ENCODE measurements around the gene TMEM139. TPM values are rescaled to one million over a fixed set of nuclear protein-coding genes. Genes with fewer than 3 reads are reported as not detected.

Gene TMEM139
- total RNA-seq, 3 donors from 2014 or later (not counting 1 experiment from before 2014, with no cell fraction given), result not detected

DNA sequence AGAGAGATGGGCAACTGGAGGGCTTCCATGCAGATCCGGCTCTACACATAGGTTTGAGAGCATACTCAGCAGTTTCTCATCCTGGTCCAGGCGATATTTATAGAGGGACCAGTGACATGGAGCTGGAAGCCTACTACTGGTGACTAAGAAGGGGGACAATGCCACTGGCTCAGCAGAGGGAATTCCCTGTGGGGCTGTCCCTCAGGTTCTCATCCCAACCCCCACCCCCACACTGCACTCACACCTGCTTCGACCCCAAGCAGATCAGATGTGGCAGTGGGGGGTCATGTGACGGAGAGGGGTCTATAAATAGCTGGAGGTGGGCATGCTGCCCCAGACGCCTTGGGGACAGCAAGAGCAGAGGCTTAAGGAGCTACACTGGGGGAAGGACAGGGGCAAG is 31.0 kb downstream of the TMEM139 start, which contains the start of gene CLCN1:
CLCN1 (plus strand) TSS at position 336 of the 400 bp plus-strand sequence. CDS start 102 bp downstream, outside the sequence.
- H3K9me3 ChIP-seq (ENCODE audit: control insufficient read depth, insufficient read depth, low read length), result no peaks in the 10 kb centered on the region
- TF ChIP-seq, protein P1, sequence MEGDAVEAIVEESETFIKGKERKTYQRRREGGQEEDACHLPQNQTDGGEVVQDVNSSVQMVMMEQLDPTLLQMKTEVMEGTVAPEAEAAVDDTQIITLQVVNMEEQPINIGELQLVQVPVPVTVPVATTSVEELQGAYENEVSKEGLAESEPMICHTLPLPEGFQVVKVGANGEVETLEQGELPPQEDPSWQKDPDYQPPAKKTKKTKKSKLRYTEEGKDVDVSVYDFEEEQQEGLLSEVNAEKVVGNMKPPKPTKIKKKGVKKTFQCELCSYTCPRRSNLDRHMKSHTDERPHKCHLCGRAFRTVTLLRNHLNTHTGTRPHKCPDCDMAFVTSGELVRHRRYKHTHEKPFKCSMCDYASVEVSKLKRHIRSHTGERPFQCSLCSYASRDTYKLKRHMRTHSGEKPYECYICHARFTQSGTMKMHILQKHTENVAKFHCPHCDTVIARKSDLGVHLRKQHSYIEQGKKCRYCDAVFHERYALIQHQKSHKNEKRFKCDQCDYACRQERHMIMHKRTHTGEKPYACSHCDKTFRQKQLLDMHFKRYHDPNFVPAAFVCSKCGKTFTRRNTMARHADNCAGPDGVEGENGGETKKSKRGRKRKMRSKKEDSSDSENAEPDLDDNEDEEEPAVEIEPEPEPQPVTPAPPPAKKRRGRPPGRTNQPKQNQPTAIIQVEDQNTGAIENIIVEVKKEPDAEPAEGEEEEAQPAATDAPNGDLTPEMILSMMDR (IDR thresholded peaks at IDR 0.05), result no peak
- Mint-ChIP-seq H3K27me3 (ENCODE audit: low read depth in 2 of 2) (no peaks in the 10 kb centered on the region), H3K4me3 (no peak within 1 kb of the TSS), H3K9me3 (no peaks in the 10 kb centered on the region), H3K27ac (no peak within 1 kb of the TSS), H3K36me3 (no peaks in the 10 kb centered on the region), H3K4me1 (peaks cover 7 to 13% of the 10 kb centered on the region in 2 donors)
- intact Hi-C loops (cut with micrococcal nuclease), result no loop called here
- no peaks in the 10 kb centered on the region for H3K36me3 ChIP-seq (ENCODE audit: control insufficient read depth, insufficient read depth, low read length)
- no peaks in the 10 kb centered on the region for H3K27me3 ChIP-seq (ENCODE audit: control insufficient read depth, insufficient read depth, low read length)
- ATAC-seq, result no peak
- H3K4me1 ChIP-seq (ENCODE audit: control insufficient read depth, insufficient read depth, low read length), result peaks cover 19% of the 10 kb centered on the region
- WGBS (ENCODE audit: insufficient coverage), result 78% methylated on average over 5 of the region's 5 CpGs
- no peak for DNase-seq
- no peak within 1 kb of the TSS for H3K4me3 ChIP-seq (ENCODE audit: low read length)
- no peak within 1 kb of the TSS for H3K27ac ChIP-seq (ENCODE audit: low read length)

DNA sequence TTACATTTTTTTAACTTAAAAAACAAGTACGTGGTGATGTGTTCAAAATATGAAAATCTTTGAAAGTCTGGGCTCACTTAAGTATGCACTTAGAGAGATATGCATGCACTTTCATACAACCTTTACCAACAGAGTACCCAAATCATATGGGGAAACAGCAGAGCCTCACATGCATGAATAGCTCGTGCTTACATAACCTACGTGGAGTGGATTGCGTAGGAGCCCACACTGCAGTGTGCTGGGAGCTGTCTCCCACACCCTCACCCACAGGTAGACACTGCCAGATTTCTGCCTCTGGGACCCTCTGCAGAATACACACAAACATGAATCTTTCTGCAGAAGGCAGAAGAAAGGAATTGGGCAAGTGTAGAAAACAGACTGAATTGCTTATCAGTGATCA is 31.7 kb downstream of the TMEM139 start:
- Histone ChIP-seq H3K4me3 (ENCODE audit: low read length) (no peak overlapping the region), H3K27me3 (ENCODE audit: control insufficient read depth, insufficient read depth, low read length) (no peaks in the 10 kb centered on the region), H3K27ac (ENCODE audit: low read length) (no peak overlapping the region), H3K36me3 (ENCODE audit: control insufficient read depth, insufficient read depth, low read length) (no peaks in the 10 kb centered on the region), H3K9me3 (ENCODE audit: control insufficient read depth, insufficient read depth, low read length) (no peaks in the 10 kb centered on the region), H3K4me1 (ENCODE audit: control insufficient read depth, insufficient read depth, low read length) (peaks cover 12% of the 10 kb centered on the region)
- TF ChIP-seq, protein P1 (IDR thresholded peaks at IDR 0.05), result no peak
- H3K27me3 Mint-ChIP-seq (ENCODE audit: low read depth in 2 of 2), result no peaks in the 10 kb centered on the region
- no peaks in the 10 kb centered on the region for H3K36me3 Mint-ChIP-seq
- peaks cover under 1 to 6% of the 10 kb centered on the region in 2 donors for H3K4me1 Mint-ChIP-seq
- H3K9me3 Mint-ChIP-seq, result no peaks in the 10 kb centered on the region
- WGBS (ENCODE audit: insufficient coverage), result 91% methylated on average over 4 of the region's 4 CpGs
- intact Hi-C loops (cut with micrococcal nuclease), result no loop called here
- ATAC-seq (no peak), DNase-seq (no peak)
- no peak overlapping the region for H3K27ac Mint-ChIP-seq
- no peak overlapping the region for H3K4me3 Mint-ChIP-seq

DNA sequence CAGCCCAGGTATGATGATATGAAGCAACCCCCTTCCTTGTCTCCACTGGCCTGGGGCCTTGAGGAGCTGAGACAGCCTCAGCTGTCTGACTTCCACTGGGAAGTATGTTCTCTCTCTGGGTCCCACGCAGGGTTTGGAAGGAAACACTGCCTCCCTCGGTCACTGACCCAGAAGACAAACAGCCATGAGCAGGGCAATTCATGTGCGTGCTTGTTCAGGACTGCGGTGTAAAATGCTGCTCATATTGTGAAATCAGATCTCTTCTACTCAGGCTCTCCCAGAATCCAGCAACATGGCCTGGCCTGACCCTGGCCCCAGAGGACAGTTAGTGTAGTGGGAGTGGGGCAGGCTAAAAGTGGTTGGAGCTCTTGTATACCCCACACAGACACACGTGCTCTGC is 33.9 kb downstream of the TMEM139 start:
- no peaks in the 10 kb centered on the region for H3K9me3 Mint-ChIP-seq
- Histone ChIP-seq H3K9me3 (ENCODE audit: control insufficient read depth, insufficient read depth, low read length) (no peaks in the 10 kb centered on the region), H3K4me3 (ENCODE audit: low read length) (no peak overlapping the region), H3K27me3 (ENCODE audit: control insufficient read depth, insufficient read depth, low read length) (no peaks in the 10 kb centered on the region), H3K27ac (ENCODE audit: low read length) (no peak overlapping the region), H3K4me1 (ENCODE audit: control insufficient read depth, insufficient read depth, low read length) (peaks cover 5% of the 10 kb centered on the region), H3K36me3 (ENCODE audit: control insufficient read depth, insufficient read depth, low read length) (no peaks in the 10 kb centered on the region)
- WGBS (ENCODE audit: insufficient coverage), result 99% methylated on average over 5 of the region's 5 CpGs
- H3K27me3 Mint-ChIP-seq (ENCODE audit: low read depth in 2 of 2), result no peaks in the 10 kb centered on the region
- H3K27ac Mint-ChIP-seq, result peak overlapping the region in 1 of 2 donors; percentile 33
- TF ChIP-seq, protein P1 (IDR thresholded peaks at IDR 0.05), result no peak
- no peak overlapping the region for H3K4me3 Mint-ChIP-seq
- DNase-seq, result no peak
- no peaks in the 10 kb centered on the region for H3K36me3 Mint-ChIP-seq
- no peaks in the 10 kb centered on the region for H3K4me1 Mint-ChIP-seq
- ATAC-seq, result no peak
- intact Hi-C loops (cut with micrococcal nuclease), result no loop called here

DNA sequence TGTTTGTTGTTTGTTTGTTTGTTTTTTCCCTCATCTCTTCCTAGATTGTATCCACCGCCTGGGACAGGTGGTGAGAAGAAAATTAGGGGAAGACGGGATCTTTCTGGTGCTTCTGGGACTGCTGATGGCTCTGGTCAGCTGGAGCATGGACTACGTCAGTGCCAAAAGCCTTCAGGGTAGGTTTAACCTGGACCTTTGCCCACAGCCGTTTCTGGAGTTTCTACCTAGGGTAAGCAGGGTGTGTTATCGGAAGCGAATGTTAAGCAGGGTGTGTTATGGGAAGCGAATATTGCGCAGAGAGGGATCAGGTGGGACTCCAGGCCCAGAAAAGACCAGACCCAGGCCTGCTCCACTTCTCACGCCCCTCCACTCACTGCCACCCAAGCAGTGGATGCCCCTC is 35.9 kb downstream of the TMEM139 start:
- DNase-seq (no peak), ATAC-seq (no peak)
- Histone ChIP-seq H3K27ac (ENCODE audit: low read length) (no peak overlapping the region), H3K9me3 (ENCODE audit: control insufficient read depth, insufficient read depth, low read length) (no peaks in the 10 kb centered on the region), H3K36me3 (ENCODE audit: control insufficient read depth, insufficient read depth, low read length) (no peaks in the 10 kb centered on the region), H3K4me1 (ENCODE audit: control insufficient read depth, insufficient read depth, low read length) (no peaks in the 10 kb centered on the region), H3K27me3 (ENCODE audit: control insufficient read depth, insufficient read depth, low read length) (no peaks in the 10 kb centered on the region), H3K4me3 (ENCODE audit: low read length) (no peak overlapping the region)
- no peak overlapping the region for H3K27ac Mint-ChIP-seq
- H3K36me3 Mint-ChIP-seq, result no peaks in the 10 kb centered on the region
- H3K4me1 Mint-ChIP-seq, result peaks cover 15 to 17% of the 10 kb centered on the region in 2 donors
- no peaks in the 10 kb centered on the region for H3K27me3 Mint-ChIP-seq (ENCODE audit: low read depth in 2 of 2)
- intact Hi-C loops (cut with micrococcal nuclease), result no loop called here
- TF ChIP-seq, protein P1 (IDR thresholded peaks at IDR 0.05), result no peak
- 87% methylated on average over 9 of the region's 9 CpGs for WGBS (ENCODE audit: insufficient coverage)
- no peaks in the 10 kb centered on the region for H3K9me3 Mint-ChIP-seq
- H3K4me3 Mint-ChIP-seq, result no peak overlapping the region

Data from natural killer cell (primary cell).